NOMO-1 treated with DMSO at 0.1 percent for 48 hours (cell line): ENCODE data around the gene EMP1.
A peak's percentile ranks its signal among the peaks of the same experiment; 100 is the strongest.

Experiments used
- DNase-seq: peaks from one replicate; lab custom pipeline; 2025; ENCODE audit not compliant: unreplicated experiment; lab: John Stamatoyannopoulos, UW

Gene EMP1

GRCh38 chr12:13196130-13196921 is at the start of gene EMP1:
Gene EMP1, plus strand, starts transcription at chr12:13196726. Its CDS starts 14,785 bp downstream, at chr12:13211511.
- peak; percentile 60 for DNase-seq

- DNase-seq: no peak
Measured at GRCh38 chr12:13147688-13148484, 48.6 kb upstream of the EMP1 start.

GRCh38 chr12:13148485-13148847 is 48.1 kb upstream of the EMP1 start:
- DNase-seq: no peak

GRCh38 chr12:13149411-13149810 is 47.1 kb upstream of the EMP1 start:
- no peak for DNase-seq

DNA sequence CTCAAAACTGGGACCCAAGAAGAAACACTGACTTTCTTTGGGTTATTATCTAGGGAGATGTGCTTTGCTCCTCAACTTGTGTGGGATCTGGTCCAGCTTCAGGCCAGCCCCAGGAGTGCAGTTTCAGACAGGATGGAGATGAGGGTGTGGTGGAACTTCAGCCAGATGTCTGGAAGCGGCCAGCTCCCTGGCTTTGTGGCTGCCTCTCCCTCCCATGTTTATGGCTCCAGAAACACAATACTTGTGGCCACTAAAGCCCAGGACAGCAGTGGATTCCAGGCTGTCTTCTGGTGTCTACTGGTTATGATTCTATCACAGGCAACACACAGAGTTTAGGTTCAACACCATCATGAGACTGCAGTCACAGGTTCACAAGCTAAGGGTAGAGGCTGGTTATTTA is 44.2 kb upstream of the EMP1 start:
- no peak for DNase-seq

DNA sequence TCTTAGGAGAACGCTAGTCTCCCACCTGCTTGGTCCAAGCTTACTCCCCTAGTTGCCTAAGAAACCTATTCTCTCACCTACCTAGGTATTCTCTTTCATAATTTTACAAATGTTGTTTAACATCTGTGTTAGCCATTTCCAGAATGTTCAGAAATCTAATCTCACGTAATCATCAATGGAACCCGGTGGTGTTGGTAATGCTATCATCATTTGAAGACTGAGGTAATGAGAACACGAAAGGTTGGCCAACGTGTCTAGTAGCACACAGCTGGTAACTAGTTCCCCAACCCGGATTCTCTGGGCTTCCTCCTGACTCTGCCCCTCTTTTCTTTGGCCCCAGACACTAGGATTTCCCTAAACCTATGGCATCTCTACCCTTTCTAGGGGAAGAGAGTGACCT is 43.8 kb upstream of the EMP1 start:
- no peak for DNase-seq

GRCh38 chr12:13153180-13153579 is 43.3 kb upstream of the EMP1 start:
- no peak for DNase-seq

GRCh38 chr12:13154027-13154538 is 42.4 kb upstream of the EMP1 start:
- DNase-seq: peak; percentile 89

DNA sequence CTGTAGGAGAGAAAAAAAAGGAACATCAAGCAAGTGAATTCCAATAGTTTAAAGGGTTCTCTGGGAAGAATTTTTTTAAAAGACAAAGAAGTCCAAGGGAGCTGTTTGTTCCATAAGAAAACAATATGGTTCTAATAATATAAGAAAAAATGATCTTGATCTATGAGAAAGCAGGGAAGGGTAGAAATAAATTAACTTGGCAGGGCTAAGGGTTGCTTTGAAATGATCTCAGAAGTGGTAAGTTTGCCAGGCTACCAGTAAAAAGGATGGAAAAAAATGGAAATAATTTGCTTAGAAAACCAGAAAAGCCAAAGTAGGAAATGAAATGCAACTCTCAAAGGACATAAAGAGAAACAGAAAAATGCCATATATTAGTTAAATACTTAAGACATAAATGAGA is 41.7 kb upstream of the EMP1 start:
- no peak for DNase-seq

DNA sequence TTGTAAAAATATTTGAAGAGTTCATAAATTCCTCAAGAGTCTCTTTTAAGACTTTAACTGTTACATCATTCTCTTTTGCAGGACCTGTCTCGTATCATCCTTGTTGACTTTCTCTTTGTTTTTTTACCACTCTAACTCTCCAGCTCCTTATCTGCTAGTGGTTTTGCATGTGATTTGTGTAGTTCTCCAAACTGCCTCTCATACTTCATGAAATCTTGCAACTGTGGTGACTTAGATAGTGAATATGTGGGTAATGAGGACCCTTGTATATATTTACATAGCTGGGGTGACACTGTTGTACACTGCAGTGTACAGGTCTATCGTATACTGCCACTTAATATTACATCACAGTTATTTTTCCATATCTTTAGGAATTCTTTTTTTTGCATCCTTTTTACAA is 40.2 kb upstream of the EMP1 start:
- peak; percentile 26 for DNase-seq

GRCh38 chr12:13161172-13161571 is 35.4 kb upstream of the EMP1 start:
- no peak for DNase-seq

GRCh38 chr12:13162904-13163303 is 33.6 kb upstream of the EMP1 start:
- no peak for DNase-seq

DNA sequence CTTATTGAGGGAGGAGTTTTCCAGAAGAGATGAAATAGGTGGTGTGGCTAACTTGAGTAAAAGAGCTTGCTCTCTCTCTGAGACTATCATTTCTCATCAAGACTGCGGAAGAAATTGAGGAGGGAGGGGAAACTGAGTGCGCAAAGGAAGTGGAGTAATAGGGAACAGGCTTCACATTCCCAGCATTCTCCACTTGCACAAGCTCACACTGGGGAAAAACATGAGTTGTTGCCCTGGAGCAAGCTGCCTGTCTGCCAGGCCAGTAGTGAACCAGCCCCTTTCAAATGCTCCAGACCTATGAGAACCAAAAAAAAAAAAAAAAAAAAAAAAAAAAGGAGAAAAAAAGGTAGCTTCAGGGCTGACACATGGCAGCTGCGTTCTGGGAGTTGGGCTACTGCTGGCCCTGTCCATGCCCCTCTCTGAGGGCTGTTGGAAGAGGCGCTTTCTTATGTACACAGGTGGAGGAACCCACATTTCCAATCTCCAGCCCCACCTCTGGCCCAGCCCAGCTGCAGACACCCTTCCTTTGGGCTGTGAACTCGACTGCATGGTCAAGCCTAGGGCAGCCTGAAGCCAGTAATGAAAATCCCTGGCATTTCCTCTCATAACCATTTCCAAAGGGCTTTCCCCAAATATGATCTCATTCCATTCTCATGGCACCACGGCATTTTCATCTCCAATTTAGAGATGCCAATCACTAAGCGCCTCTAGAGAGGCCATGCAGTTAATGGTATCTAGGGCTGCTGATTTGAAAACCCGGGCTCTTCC is 32.5 kb upstream of the EMP1 start:
- DNase-seq: no peak

- DNase-seq: no peak
Measured at GRCh38 chr12:13164921-13165616, 31.5 kb upstream of the EMP1 start.

DNA sequence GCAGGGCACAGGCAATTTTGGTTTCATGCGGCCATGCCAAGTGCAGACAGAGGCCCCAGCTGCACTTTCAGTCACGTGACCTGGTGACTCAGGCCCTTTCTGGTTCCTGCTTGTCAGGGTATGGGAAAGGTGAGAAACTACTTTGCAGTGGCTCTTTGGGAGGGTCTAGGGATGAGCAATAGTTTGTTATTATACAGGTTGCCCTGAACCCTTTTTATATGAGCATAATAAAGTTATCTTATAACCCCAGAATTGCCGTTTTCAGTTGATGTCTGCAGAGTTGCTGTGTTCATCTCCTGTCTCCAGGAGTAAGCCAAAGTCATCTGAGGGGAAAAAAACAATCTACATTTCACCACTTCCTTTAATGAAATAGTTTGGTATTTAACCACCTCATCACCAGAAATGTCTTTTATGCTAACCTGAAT is 30.9 kb upstream of the EMP1 start:
- DNase-seq: peak; percentile 83

- DNase-seq: no peak
Measured at GRCh38 chr12:13167226-13167625, 29.3 kb upstream of the EMP1 start.

DNA sequence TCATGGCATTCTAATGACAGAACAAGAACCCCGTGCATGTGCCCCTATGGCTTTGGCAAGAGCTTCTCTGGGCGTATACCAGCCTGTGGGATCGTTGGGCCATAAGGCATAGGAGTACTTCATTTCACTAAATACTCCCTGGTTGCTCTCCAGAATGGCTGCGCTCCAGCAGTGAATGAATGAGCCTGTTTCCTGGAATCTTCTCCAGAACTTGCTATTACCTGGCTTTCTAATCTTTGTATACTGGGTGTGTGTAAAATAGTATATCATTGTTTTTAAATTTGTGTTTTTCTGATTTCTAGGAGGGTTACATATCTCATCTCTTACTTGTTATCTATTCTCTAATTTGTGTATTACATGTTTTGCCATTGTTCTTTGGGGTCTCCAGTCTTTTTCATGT is 28.6 kb upstream of the EMP1 start:
- no peak for DNase-seq

DNA sequence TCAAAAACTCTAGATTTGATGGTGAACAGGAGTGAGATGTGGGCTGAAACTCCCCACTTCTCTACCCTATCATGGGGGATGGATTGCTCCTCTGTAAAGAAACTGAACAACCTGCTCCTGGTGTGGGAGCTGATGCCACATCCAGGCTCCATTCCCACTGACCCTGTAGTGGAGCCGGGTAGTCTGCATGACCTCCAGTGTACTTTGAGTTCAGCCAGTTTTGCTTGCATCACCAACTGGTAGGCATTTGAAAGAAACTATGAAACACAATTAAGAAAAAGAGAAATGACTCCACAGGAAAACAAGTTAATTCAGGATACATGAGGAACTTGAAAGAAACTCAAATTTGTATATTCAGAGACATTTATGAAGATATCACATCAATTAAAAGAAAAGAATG is 27.3 kb upstream of the EMP1 start:
- DNase-seq: peak; percentile 37

DNA sequence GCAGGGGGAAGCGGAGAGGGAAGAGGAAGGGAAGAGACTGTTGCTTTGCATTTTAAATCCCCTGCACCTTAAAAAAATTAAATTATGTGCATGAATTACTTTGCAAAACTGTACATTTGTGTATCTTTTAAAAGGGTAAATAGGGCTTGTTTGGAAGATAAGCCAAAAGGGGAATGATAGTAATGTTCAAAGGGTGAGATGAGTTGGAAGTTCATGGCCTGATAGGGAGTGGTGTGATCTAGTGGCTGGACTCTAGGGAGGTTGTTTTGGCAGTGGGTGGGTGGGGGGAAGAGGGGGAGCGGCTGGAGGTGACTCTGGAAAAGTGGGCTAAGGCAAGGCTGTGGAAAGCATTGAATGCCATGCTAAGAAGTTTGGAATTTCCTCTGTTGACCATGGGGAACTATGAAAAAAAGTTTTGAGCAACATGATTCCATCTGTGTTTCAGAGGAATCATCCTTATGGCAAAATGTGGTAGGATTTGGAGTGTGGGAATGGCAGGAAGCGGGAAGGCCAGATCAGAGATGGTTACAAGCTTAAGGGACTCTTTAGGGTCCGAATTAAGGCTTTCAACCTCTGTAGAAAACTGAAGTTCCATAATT is 25.5 kb upstream of the EMP1 start:
- DNase-seq: no peak
